HepG2 (cell line): ENCODE results near the gene USP30. TPM values are rescaled to one million over a fixed set of nuclear protein-coding genes. Genes with fewer than 3 reads are reported as not detected.

Source experiments
- ZNF124 ChIP-seq: sonication (generic); formaldehyde crosslinking; IDR thresholded peaks from 2 replicates; pipeline ENCODE4 v1.4.0; 2020; ENCODE audit warnings: missing genetic modification reagents
- ZNF17 ChIP-seq: sonication (generic); formaldehyde crosslinking; IDR thresholded peaks from 2 replicates; pipeline ENCODE4 v1.5.0; 2020; ENCODE audit warnings: mild to moderate bottlenecking, missing genetic modification reagents
- ZNF292 ChIP-seq: sonication (generic); formaldehyde crosslinking; IDR thresholded peaks from 2 replicates; pipeline ENCODE4 v1.8.1; 2022; ENCODE audit warnings: mild to moderate bottlenecking, low read depth, missing genetic modification reagents, borderline replicate concordance
- ZNF562 ChIP-seq: sonication (generic); formaldehyde crosslinking; IDR thresholded peaks from 2 replicates; pipeline ENCODE4 v1.8.0; 2022; ENCODE audit warnings: missing genetic modification reagents, borderline replicate concordance
- ZNF589 ChIP-seq: sonication (generic); formaldehyde crosslinking; conservative IDR thresholded peaks from 2 replicates; pipeline ENCODE4 v1.8.0; 2022; ENCODE audit warnings: mild to moderate bottlenecking, moderate library complexity, missing genetic modification reagents
- polyA plus RNA-seq, 8 experiments: library from polyadenylated mRNA; depleted of rRNA in 3 of 8; stranded (reverse) in 7 of 8; unstranded in 1 of 8; fragments of >200 nt; fragmentation: Illumina TruSeq in 4 of 8; extraction: Trizol in 4 of 8; gene quantifications; 2 replicates each; pipeline versions ENCODE4 v1.2.1 to v1.2.3, GENCODE V29; 2011 to 2016; ENCODE audit warnings: low read depth in 4 of 8, missing spikeins in 1 of 8, mixed read lengths in 1 of 8; ENCODE audit not compliant: insufficient read depth in 1 of 8
- total RNA-seq, 5 experiments: library from RNA; depleted of rRNA; stranded (reverse); fragments of >200 nt; fragmentation: Illumina TruSeq; extraction: Trizol; gene quantifications; 2 replicates each; pipeline ENCODE4 v1.2.3, GENCODE V29; 2016; ENCODE audit warnings: low read depth in 1 of 5
- TF ChIP-seq, protein P1 (sequence below), 2 experiments: fragments of 450-650 bp in 1 of 2; sonication (generic) in 1 of 2; formaldehyde crosslinking in 1 of 2; IDR thresholded peaks; 2 replicates each; pipeline versions ENCODE4 v1.6.1 to v1.8.0; 2016 to 2022; ENCODE audit warnings: antibody characterized with exemption in 1 of 2, mild to moderate bottlenecking in 1 of 2, missing genetic modification reagents in 1 of 2
- TF ChIP-seq, protein P2 (sequence below): sonication (generic); formaldehyde crosslinking; IDR thresholded peaks from 2 replicates; pipeline ENCODE4 v1.5.0; 2020; ENCODE audit warnings: mild to moderate bottlenecking, missing genetic modification reagents, borderline replicate concordance

USP30 gene
- total and polyA plus RNA-seq, 2 of the 13 experiments (the other 11 are each of a cell fraction or from before 2014, with no cell fraction given), result 11.2 to 20.8 TPM

DNA sequence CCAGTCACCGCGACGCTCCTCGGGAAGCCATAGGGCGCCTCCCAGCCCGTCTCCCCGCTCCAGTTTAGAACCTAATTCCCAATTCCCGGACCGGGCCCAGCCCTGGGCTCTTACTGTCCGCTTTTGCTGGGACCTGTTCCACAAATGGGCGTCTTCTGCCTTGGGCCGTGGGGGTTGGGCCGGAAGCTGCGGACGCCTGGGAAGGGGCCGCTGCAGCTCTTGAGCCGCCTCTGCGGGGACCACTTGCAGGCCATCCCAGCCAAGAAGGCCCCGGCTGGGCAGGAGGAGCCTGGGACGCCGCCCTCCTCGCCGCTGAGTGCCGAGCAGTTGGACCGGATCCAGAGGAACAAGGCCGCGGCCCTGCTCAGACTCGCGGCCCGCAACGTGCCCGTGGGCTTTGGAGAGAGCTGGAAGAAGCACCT lies 45.8 kb downstream of the USP30 start (continued):
- TF ChIP-seq ZNF292, result no peak
- TF ChIP-seq ZNF562, result no peak
- peak; percentile 42; the same call in 1 of the 2 replicates for TF ChIP-seq ZNF124 (CRISPR knock-in tag)
- TF ChIP-seq, protein P1, sequence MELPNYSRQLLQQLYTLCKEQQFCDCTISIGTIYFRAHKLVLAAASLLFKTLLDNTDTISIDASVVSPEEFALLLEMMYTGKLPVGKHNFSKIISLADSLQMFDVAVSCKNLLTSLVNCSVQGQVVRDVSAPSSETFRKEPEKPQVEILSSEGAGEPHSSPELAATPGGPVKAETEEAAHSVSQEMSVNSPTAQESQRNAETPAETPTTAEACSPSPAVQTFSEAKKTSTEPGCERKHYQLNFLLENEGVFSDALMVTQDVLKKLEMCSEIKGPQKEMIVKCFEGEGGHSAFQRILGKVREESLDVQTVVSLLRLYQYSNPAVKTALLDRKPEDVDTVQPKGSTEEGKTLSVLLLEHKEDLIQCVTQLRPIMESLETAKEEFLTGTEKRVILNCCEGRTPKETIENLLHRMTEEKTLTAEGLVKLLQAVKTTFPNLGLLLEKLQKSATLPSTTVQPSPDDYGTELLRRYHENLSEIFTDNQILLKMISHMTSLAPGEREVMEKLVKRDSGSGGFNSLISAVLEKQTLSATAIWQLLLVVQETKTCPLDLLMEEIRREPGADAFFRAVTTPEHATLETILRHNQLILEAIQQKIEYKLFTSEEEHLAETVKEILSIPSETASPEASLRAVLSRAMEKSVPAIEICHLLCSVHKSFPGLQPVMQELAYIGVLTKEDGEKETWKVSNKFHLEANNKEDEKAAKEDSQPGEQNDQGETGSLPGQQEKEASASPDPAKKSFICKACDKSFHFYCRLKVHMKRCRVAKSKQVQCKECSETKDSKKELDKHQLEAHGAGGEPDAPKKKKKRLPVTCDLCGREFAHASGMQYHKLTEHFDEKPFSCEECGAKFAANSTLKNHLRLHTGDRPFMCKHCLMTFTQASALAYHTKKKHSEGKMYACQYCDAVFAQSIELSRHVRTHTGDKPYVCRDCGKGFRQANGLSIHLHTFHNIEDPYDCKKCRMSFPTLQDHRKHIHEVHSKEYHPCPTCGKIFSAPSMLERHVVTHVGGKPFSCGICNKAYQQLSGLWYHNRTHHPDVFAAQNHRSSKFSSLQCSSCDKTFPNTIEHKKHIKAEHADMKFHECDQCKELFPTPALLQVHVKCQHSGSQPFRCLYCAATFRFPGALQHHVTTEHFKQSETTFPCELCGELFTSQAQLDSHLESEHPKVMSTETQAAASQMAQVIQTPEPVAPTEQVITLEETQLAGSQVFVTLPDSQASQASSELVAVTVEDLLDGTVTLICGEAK (IDR thresholded peaks at IDR 0.05), result no peak
- TF ChIP-seq, protein P1 (CRISPR knock-in tag; IDR thresholded peaks at IDR 0.05), result 0 out of 2 replicates have a peak, but pooled peaks have one; percentile 23
- TF ChIP-seq ZNF17, result no peak
- TF ChIP-seq, protein P2, sequence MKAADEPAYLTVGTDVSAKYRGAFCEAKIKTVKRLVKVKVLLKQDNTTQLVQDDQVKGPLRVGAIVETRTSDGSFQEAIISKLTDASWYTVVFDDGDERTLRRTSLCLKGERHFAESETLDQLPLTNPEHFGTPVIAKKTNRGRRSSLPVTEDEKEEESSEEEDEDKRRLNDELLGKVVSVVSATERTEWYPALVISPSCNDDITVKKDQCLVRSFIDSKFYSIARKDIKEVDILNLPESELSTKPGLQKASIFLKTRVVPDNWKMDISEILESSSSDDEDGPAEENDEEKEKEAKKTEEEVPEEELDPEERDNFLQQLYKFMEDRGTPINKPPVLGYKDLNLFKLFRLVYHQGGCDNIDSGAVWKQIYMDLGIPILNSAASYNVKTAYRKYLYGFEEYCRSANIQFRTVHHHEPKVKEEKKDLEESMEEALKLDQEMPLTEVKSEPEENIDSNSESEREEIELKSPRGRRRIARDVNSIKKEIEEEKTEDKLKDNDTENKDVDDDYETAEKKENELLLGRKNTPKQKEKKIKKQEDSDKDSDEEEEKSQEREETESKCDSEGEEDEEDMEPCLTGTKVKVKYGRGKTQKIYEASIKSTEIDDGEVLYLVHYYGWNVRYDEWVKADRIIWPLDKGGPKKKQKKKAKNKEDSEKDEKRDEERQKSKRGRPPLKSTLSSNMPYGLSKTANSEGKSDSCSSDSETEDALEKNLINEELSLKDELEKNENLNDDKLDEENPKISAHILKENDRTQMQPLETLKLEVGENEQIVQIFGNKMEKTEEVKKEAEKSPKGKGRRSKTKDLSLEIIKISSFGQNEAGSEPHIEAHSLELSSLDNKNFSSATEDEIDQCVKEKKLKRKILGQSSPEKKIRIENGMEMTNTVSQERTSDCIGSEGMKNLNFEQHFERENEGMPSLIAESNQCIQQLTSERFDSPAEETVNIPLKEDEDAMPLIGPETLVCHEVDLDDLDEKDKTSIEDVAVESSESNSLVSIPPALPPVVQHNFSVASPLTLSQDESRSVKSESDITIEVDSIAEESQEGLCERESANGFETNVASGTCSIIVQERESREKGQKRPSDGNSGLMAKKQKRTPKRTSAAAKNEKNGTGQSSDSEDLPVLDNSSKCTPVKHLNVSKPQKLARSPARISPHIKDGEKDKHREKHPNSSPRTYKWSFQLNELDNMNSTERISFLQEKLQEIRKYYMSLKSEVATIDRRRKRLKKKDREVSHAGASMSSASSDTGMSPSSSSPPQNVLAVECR (CRISPR knock-in tag), result peak; percentile 55; the same call in 1 of the 2 replicates
- no peak for TF ChIP-seq ZNF589 (CRISPR knock-in tag)
